ENCODE data around the gene ZC3H18. TPM values are rescaled to one million over a fixed set of nuclear protein-coding genes. Genes with fewer than 3 reads are reported as not detected.

The ZC3H18 gene
- polyA plus RNA-seq, 1 donor from 2014 or later: 12.8 TPM

DNA sequence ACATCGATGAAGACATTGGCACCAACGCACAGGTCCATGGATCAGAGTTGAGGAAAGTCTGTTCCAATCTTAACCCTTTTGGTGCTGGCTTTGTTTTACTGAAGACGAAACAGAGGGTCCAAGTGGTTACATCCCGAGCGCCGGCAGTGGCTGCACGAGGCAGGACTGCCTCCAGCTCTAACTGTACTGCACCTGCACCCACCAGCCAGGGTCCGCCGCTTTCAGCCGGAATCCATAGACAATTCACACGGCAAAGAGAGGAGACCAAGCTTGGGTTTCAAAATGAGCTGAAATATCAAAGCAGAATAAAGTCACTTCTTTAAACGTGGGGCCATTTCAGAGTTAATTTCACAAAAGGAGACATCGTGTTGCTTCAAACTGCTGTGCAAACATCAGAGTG lies 21.2 kb upstream of the ZC3H18 start:
- Histone ChIP-seq H4K20me1 (ENCODE audit: insufficient read depth) (no peaks in the 10 kb centered on the region), H3K79me2 (replicated peaks; ENCODE audit: insufficient read depth, low read length) (no peaks in the 10 kb centered on the region), H3K36me3 (ENCODE audit: insufficient read depth, low read length) (no peaks in the 10 kb centered on the region), H2AFZ (ENCODE audit: low read depth, low read length) (no peak overlapping the region), H3K27ac (ENCODE audit: low read length) (no peak overlapping the region), H3K27me3 (ENCODE audit: insufficient read depth, low read depth, low read length) (peaks cover 20% of the 10 kb centered on the region), H3K9ac (ENCODE audit: low read length) (no peak overlapping the region), H3K9me3 (ENCODE audit: low read length) (no peaks in the 10 kb centered on the region), H3K4me2 (ENCODE audit: low read length) (no peak overlapping the region), H3K9me2 (ENCODE audit: insufficient read depth, low read length) (no peaks in the 10 kb centered on the region), H3F3A (ENCODE audit: insufficient read depth, low read length, poor library complexity, severe bottlenecking) (no peaks in the 10 kb centered on the region), H3K4me3 (ENCODE audit: low read length) (no peak overlapping the region)
- TF ChIP-seq POLR2AphosphoS5 (IDR thresholded peaks at IDR 0.05): no peak
- TF ChIP-seq EP300 (conservative IDR thresholded peaks at IDR 0.05; ENCODE audit: poor library complexity, severe bottlenecking): no peak
- TF ChIP-seq CTCF (IDR thresholded peaks at IDR 0.05; ENCODE audit: poor library complexity, severe bottlenecking): no peak
- no peak for TF ChIP-seq MXI1 (conservative IDR thresholded peaks at IDR 0.05; ENCODE audit: poor library complexity, severe bottlenecking)
- no peak for TF ChIP-seq SMC3 (conservative IDR thresholded peaks at IDR 0.05; ENCODE audit: poor library complexity)
- no peak for TF ChIP-seq RAD21 (conservative IDR thresholded peaks at IDR 0.05)
- TF ChIP-seq EZH2 (IDR thresholded peaks at IDR 0.05; ENCODE audit: borderline replicate concordance, insufficient read depth, low read length, poor library complexity, severe bottlenecking): no peak
- TF ChIP-seq TAF1 (IDR thresholded peaks at IDR 0.05; ENCODE audit: low read depth): no peak
- TF ChIP-seq, protein P1, sequence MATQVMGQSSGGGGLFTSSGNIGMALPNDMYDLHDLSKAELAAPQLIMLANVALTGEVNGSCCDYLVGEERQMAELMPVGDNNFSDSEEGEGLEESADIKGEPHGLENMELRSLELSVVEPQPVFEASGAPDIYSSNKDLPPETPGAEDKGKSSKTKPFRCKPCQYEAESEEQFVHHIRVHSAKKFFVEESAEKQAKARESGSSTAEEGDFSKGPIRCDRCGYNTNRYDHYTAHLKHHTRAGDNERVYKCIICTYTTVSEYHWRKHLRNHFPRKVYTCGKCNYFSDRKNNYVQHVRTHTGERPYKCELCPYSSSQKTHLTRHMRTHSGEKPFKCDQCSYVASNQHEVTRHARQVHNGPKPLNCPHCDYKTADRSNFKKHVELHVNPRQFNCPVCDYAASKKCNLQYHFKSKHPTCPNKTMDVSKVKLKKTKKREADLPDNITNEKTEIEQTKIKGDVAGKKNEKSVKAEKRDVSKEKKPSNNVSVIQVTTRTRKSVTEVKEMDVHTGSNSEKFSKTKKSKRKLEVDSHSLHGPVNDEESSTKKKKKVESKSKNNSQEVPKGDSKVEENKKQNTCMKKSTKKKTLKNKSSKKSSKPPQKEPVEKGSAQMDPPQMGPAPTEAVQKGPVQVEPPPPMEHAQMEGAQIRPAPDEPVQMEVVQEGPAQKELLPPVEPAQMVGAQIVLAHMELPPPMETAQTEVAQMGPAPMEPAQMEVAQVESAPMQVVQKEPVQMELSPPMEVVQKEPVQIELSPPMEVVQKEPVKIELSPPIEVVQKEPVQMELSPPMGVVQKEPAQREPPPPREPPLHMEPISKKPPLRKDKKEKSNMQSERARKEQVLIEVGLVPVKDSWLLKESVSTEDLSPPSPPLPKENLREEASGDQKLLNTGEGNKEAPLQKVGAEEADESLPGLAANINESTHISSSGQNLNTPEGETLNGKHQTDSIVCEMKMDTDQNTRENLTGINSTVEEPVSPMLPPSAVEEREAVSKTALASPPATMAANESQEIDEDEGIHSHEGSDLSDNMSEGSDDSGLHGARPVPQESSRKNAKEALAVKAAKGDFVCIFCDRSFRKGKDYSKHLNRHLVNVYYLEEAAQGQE (IDR thresholded peaks at IDR 0.05; ENCODE audit: borderline replicate concordance): no peak

GRCh38 chr16:88549671-88550245 lies 20.4 kb upstream of the ZC3H18 start:
- Histone ChIP-seq H3K4me2 (ENCODE audit: low read length) (no peak overlapping the region), H3K36me3 (ENCODE audit: insufficient read depth, low read length) (no peaks in the 10 kb centered on the region), H3K4me3 (ENCODE audit: low read length) (no peak overlapping the region), H3K27ac (ENCODE audit: low read length) (no peak overlapping the region), H3K79me2 (replicated peaks; ENCODE audit: insufficient read depth, low read length) (no peaks in the 10 kb centered on the region), H3F3A (ENCODE audit: insufficient read depth, low read length, poor library complexity, severe bottlenecking) (no peaks in the 10 kb centered on the region), H3K27me3 (ENCODE audit: insufficient read depth, low read depth, low read length) (peaks cover 20% of the 10 kb centered on the region), H3K9me3 (ENCODE audit: low read length) (no peaks in the 10 kb centered on the region), H3K9ac (ENCODE audit: low read length) (no peak overlapping the region), H2AFZ (ENCODE audit: low read depth, low read length) (no peak overlapping the region), H4K20me1 (ENCODE audit: insufficient read depth) (no peaks in the 10 kb centered on the region), H3K9me2 (ENCODE audit: insufficient read depth, low read length) (no peaks in the 10 kb centered on the region)
- TF ChIP-seq EZH2 (IDR thresholded peaks at IDR 0.05; ENCODE audit: borderline replicate concordance, insufficient read depth, low read length, poor library complexity, severe bottlenecking) (no peak), CTCF (IDR thresholded peaks at IDR 0.05; ENCODE audit: poor library complexity, severe bottlenecking) (no peak), SMC3 (conservative IDR thresholded peaks at IDR 0.05; ENCODE audit: poor library complexity) (no peak), RAD21 (conservative IDR thresholded peaks at IDR 0.05) (no peak), POLR2AphosphoS5 (IDR thresholded peaks at IDR 0.05) (no peak), MXI1 (conservative IDR thresholded peaks at IDR 0.05; ENCODE audit: poor library complexity, severe bottlenecking) (no peak), EP300 (conservative IDR thresholded peaks at IDR 0.05; ENCODE audit: poor library complexity, severe bottlenecking) (no peak), TAF1 (IDR thresholded peaks at IDR 0.05; ENCODE audit: low read depth) (no peak)
- TF ChIP-seq, protein P1 (IDR thresholded peaks at IDR 0.05; ENCODE audit: borderline replicate concordance): no peak
